GM19035 (cell line): Measurements from ENCODE around the gene TREML4.

Experiments
- ATAC-seq: cut with Tn5 transposase; IDR thresholded peaks from one replicate; pipeline ENCODE4 v1.9.1; 2021; ENCODE audit not compliant: unreplicated experiment

TREML4 gene

GRCh38 chr6:41283600-41283999 is 55.5 kb downstream of the TREML4 start:
- no peak for ATAC-seq

- no peak for ATAC-seq
Observed at GRCh38 chr6:41284726-41285125, 56.6 kb downstream of the TREML4 start.

- no peak for ATAC-seq
Observed at GRCh38 chr6:41286544-41287346, 58.6 kb downstream of the TREML4 start, which contains the start of gene TREM1. Gene TREM1 (minus strand): TSS chr6:41286682. CDS start chr6:41286655, 27 bp downstream.

GRCh38 chr6:41288030-41288753 is 60.0 kb downstream of the TREML4 start:
- ATAC-seq: no peak
